Thoracic aorta (tissue), 2 donors: ENCODE results near the gene NUP210. TPM values are rescaled to one million over a fixed set of nuclear protein-coding genes. Genes with fewer than 3 reads are reported as not detected.

Experiments used
- ATAC-seq: fragments of 150-250 bp; one replicate; pipeline ENCODE4 v1.8.0; 2017; ENCODE audit warnings: low read depth; ENCODE audit not compliant: insufficient number of reproducible peaks, low FRiP score
- DNase-seq: peaks from one replicate; pipeline ENCODE4 v3.0.0-alpha.2; 2020; ENCODE audit warnings: low spot score
- H3K27ac ChIP-seq, 2 donors: fragments of 200-600 bp; sonication (generic); 1 replicate in 1 of 2; 2 replicates in 1 of 2; pipeline ENCODE4 v1.5.1; 2016; ENCODE audit warnings: mild to moderate bottlenecking in 2 of 2, moderate library complexity in 2 of 2
- H3K27me3 ChIP-seq: fragments of 200-600 bp; sonication (generic); replicated peaks from 2 replicates; pipeline ENCODE4 v1.6.0; 2016; ENCODE audit warnings: mild to moderate bottlenecking; ENCODE audit not compliant: insufficient read depth
- H3K36me3 ChIP-seq: fragments of 200-600 bp; sonication (generic); one replicate; pipeline ENCODE4 v1.5.1; 2016
- H3K4me1 ChIP-seq, 2 donors: fragments of 200-600 bp; sonication (generic); 1 replicate in 1 of 2; 2 replicates in 1 of 2; pipeline versions ENCODE4 v1.5.1 to v1.6.0; 2016; ENCODE audit warnings: low read depth in 2 of 2, mild to moderate bottlenecking in 1 of 2; ENCODE audit not compliant: control insufficient read depth in 1 of 2
- H3K4me3 ChIP-seq: fragments of 200-600 bp; sonication (generic); 2 replicates; pipeline ENCODE4 v1.5.1; 2016; ENCODE audit warnings: mild to moderate bottlenecking
- H3K9me3 ChIP-seq: fragments of 200-600 bp; sonication (generic); 2 replicates; pipeline ENCODE4 v1.5.1; 2016
- total RNA-seq, 2 donors: library from RNA; depleted of rRNA; stranded (reverse); fragments of >200 nt; gene quantifications; one replicate each; pipeline versions ENCODE4 v1.1.0 to v1.2.3, GENCODE V29; 2016
- TF ChIP-seq, protein P1 (sequence below): fragments of 200-600 bp; sonication (generic); IDR thresholded peaks from one replicate; pipeline ENCODE4 v1.5.1; 2019; ENCODE audit warnings: antibody characterized with exemption

NUP210 gene
- 1 to 10 TPM; 3.7 to 4.3 TPM for total RNA-seq

GRCh38 chr3:13420045-13420830, at the start of gene NUP210:
NUP210 (minus strand) TSS chr3:13420322; CDS start chr3:13420226, 96 bp downstream.
- H3K4me1 ChIP-seq, result peaks cover 0 to 8% of the 10 kb centered on the region in 2 donors
- H3K4me3 ChIP-seq, result peak within 1 kb of the TSS; percentile 77
- H3K27me3 ChIP-seq, result no peaks in the 10 kb centered on the region
- TF ChIP-seq, protein P1, sequence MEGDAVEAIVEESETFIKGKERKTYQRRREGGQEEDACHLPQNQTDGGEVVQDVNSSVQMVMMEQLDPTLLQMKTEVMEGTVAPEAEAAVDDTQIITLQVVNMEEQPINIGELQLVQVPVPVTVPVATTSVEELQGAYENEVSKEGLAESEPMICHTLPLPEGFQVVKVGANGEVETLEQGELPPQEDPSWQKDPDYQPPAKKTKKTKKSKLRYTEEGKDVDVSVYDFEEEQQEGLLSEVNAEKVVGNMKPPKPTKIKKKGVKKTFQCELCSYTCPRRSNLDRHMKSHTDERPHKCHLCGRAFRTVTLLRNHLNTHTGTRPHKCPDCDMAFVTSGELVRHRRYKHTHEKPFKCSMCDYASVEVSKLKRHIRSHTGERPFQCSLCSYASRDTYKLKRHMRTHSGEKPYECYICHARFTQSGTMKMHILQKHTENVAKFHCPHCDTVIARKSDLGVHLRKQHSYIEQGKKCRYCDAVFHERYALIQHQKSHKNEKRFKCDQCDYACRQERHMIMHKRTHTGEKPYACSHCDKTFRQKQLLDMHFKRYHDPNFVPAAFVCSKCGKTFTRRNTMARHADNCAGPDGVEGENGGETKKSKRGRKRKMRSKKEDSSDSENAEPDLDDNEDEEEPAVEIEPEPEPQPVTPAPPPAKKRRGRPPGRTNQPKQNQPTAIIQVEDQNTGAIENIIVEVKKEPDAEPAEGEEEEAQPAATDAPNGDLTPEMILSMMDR, result no peak
- no peaks in the 10 kb centered on the region for H3K9me3 ChIP-seq
- H3K27ac ChIP-seq, result no peak within 1 kb of the TSS
- DNase-seq (no peak), ATAC-seq (peak; percentile 26)
- no peaks in the 10 kb centered on the region for H3K36me3 ChIP-seq

- DNase-seq (no peak), ATAC-seq (no peak)
- H3K4me1 ChIP-seq, result no peaks in the 10 kb centered on the region
- no peaks in the 10 kb centered on the region for H3K36me3 ChIP-seq
- H3K27me3 ChIP-seq, result no peaks in the 10 kb centered on the region
- no peaks in the 10 kb centered on the region for H3K9me3 ChIP-seq
- no peak overlapping the region for H3K4me3 ChIP-seq
- TF ChIP-seq, protein P1, result no peak
- H3K27ac ChIP-seq, result no peak overlapping the region
These were observed 46.7 kb upstream of the NUP210 start for GRCh38 chr3:13466781-13467180.

DNA sequence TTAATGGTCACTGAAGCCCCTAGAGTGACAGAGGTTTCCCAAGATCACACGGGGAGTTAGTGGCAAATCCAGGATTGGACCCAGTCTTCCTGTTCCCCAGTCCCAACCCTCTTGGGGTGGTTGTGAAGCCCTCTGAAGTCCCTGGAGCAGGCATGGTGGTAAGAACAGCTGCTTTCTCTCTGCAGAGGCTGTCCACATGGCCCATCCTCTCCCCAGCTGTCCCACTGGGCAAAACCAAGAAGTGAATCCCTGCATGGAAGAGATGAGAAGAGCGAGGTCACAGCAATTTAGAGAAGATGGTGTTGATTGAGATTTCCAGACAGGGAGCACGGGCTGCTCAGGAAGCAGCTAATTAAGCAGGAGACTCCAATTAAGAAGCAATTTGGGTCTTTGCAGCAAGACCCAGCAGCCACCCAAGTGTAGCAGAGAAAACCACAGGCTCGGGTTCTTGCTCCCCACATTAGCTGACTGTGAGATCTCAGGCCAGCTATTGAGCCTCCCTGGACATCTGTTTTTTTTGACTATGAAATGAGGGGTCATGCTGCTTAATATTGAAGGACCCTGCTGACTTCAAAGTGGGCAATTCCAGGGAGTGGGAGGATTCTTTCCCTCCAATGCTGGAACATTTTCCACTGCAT, 45.2 kb upstream of the NUP210 start:
- Histone ChIP-seq H3K27me3 (no peaks in the 10 kb centered on the region), H3K4me3 (no peak overlapping the region), H3K9me3 (no peaks in the 10 kb centered on the region), H3K27ac (no peak overlapping the region), H3K36me3 (no peaks in the 10 kb centered on the region), H3K4me1 (no peaks in the 10 kb centered on the region)
- ATAC-seq (no peak), DNase-seq (no peak)
- TF ChIP-seq, protein P1, result no peak

DNA sequence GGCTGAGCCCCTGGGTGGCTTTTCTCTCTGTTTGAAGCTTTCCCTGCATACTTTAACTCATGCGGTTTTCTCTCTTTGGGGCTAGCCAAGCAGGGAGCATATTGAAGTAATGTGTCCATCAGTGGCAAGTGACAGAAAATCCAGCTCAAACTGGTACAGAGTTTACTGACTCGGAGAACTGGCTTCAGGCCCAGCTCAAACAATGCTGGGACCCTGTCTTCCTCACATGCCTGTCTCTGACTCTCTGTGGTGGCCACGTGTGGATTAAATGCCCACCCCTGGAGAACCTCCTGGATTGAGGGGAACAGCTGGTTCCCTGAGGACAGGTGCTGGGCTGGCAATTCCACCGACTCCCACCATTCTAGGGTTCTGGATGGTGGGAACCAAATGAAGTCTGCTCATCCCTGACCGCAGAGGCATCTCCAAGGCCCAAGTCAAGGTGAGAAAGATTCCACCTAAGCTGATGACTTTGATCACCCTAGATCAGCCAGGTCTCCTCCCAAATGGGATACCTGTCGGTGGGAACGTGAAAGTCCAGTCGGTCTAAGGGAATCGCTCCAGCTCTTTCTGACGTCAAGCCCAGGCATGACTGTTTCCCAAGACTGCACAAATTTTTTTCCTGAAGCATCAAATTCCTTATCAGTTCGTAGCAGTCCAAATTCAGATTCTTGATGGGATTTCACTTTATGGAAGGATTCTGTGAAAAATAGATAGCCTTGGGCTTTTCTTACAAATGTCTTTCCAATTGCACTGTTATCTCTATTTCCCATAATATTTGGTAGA, 43.7 kb upstream of the NUP210 start:
- no peak overlapping the region for H3K27ac ChIP-seq
- DNase-seq (no peak), ATAC-seq (no peak)
- no peaks in the 10 kb centered on the region for H3K4me1 ChIP-seq
- TF ChIP-seq, protein P1, result no peak
- no peaks in the 10 kb centered on the region for H3K36me3 ChIP-seq
- no peak overlapping the region for H3K4me3 ChIP-seq
- no peaks in the 10 kb centered on the region for H3K27me3 ChIP-seq
- no peaks in the 10 kb centered on the region for H3K9me3 ChIP-seq

DNA sequence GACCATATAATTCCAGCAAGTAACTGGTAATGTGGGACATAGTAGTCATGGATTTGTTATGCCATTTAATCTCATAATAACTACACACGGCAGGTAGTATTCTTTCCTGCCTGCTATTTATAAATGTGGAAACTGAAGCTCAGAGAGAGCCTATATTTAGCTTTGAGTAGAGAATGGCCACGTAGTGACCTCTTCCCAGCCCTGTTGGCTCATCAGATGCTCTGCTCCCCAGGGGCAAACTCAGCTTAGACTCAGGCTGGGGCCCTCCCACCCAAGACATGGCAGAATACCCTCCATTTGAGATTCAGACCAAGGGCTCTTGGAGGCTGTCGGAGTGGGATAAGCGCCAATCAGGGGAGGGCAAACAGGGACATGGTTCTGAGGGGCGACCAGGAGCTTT, 42.7 kb upstream of the NUP210 start:
- DNase-seq (no peak), ATAC-seq (no peak)
- no peak overlapping the region for H3K27ac ChIP-seq
- no peaks in the 10 kb centered on the region for H3K36me3 ChIP-seq
- H3K9me3 ChIP-seq, result no peaks in the 10 kb centered on the region
- H3K27me3 ChIP-seq, result no peaks in the 10 kb centered on the region
- no peak overlapping the region for H3K4me3 ChIP-seq
- H3K4me1 ChIP-seq, result no peaks in the 10 kb centered on the region
- TF ChIP-seq, protein P1, result no peak
